Anterior cingulate cortex (tissue), 58 donors: ENCODE measurements around the gene TRHDE.

Source experiments
- DNase-seq, 58 donors: peaks; one replicate each; lab custom pipeline; 2025; lab: John Stamatoyannopoulos, UW

TRHDE gene

GRCh38 chr12:72273851-72274351 is 1.7 kb downstream of the TRHDE start:
- DNase-seq: no peak

- DNase-seq: no peak
Observed at GRCh38 chr12:72274931-72275330, 2.8 kb downstream of the TRHDE start.

- no peak for DNase-seq
Observed at GRCh38 chr12:72275526-72275925, 3.4 kb downstream of the TRHDE start.

- DNase-seq: no peak
Observed at GRCh38 chr12:72276181-72276805, 4.1 kb downstream of the TRHDE start.

GRCh38 chr12:72277415-72277814 is 5.2 kb downstream of the TRHDE start:
- DNase-seq: no peak

- no peak for DNase-seq
Observed at GRCh38 chr12:72278894-72279293, 6.7 kb downstream of the TRHDE start.

GRCh38 chr12:72281126-72281525 is 9.0 kb downstream of the TRHDE start:
- no peak for DNase-seq

GRCh38 chr12:72282721-72283120 is 10.6 kb downstream of the TRHDE start:
- DNase-seq: peak in 2 of 58 donors; percentile 8 to 19

GRCh38 chr12:72285861-72286260 is 13.7 kb downstream of the TRHDE start:
- no peak for DNase-seq

GRCh38 chr12:72286526-72286925 is 14.4 kb downstream of the TRHDE start:
- no peak for DNase-seq

GRCh38 chr12:72288436-72288835 is 16.3 kb downstream of the TRHDE start:
- DNase-seq: no peak

- no peak for DNase-seq
Observed at GRCh38 chr12:72288911-72289310, 16.7 kb downstream of the TRHDE start.

GRCh38 chr12:72289633-72290032 is 17.5 kb downstream of the TRHDE start:
- no peak for DNase-seq

GRCh38 chr12:72291175-72291574 is 19.0 kb downstream of the TRHDE start:
- DNase-seq: no peak

GRCh38 chr12:72293701-72294100 is 21.5 kb downstream of the TRHDE start:
- no peak for DNase-seq

GRCh38 chr12:72295101-72295500 is 22.9 kb downstream of the TRHDE start:
- no peak for DNase-seq

GRCh38 chr12:72295744-72296143 is 23.6 kb downstream of the TRHDE start:
- DNase-seq: no peak

GRCh38 chr12:72296389-72296788 is 24.2 kb downstream of the TRHDE start:
- no peak for DNase-seq

- DNase-seq: no peak
Observed at GRCh38 chr12:72297666-72298065, 25.5 kb downstream of the TRHDE start.

- DNase-seq: no peak
Observed at GRCh38 chr12:72300728-72301127, 28.6 kb downstream of the TRHDE start.

GRCh38 chr12:72304751-72305150 is 32.6 kb downstream of the TRHDE start:
- DNase-seq: no peak

GRCh38 chr12:72307229-72307628 is 35.1 kb downstream of the TRHDE start:
- DNase-seq: no peak

- DNase-seq: no peak
Observed at GRCh38 chr12:72311946-72312345, 39.8 kb downstream of the TRHDE start.
